Activated CD4-positive, alpha-beta memory T cell treated with anti-CD3 and anti-CD28 coated beads for 36 hours (primary cell): ENCODE results near the gene USP43. TPM values are rescaled to one million over a fixed set of nuclear protein-coding genes. Genes with fewer than 3 reads are reported as not detected.
A peak's percentile ranks its signal among the peaks of the same experiment; 100 is the strongest.
"Not testable (repeated sequence)": the region's sequence is repeated elsewhere in the genome, so short reads cannot be mapped to it uniquely, and the experiment has no call there.

Source experiments
- CTCF ChIA-PET: fragments of 350-600 bp; sonication (Branson Sonifier 250); formaldehyde crosslinking; loops from one replicate; lab custom pipeline; 2021; ENCODE audit warnings: antibody characterized with exemption, inconsistent platforms; lab: Charles Lee
- POLR2A ChIA-PET: fragments of 350-600 bp; sonication (Branson Sonifier 250); formaldehyde crosslinking; loops from one replicate; lab custom pipeline; 2021; ENCODE audit warnings: antibody characterized with exemption; lab: Charles Lee
- DNase-seq: peaks from one replicate; pipeline ENCODE4 v3.0.0-alpha.2; 2020
- H3K27ac Mint-ChIP-seq: one replicate; pipeline ENCODE4 v1.8.0; 2021; ENCODE audit warnings: mixed read lengths
- H3K27me3 Mint-ChIP-seq: one replicate; pipeline ENCODE4 v1.8.0; 2021; ENCODE audit warnings: mixed read lengths
- H3K36me3 Mint-ChIP-seq: one replicate; pipeline ENCODE4 v1.8.0; 2021; ENCODE audit warnings: mixed read lengths
- H3K4me1 Mint-ChIP-seq: one replicate; pipeline ENCODE4 v1.8.0; 2021; ENCODE audit warnings: low read depth, mixed read lengths
- H3K4me3 Mint-ChIP-seq: one replicate; pipeline ENCODE4 v1.8.0; 2021; ENCODE audit warnings: mild to moderate bottlenecking, mixed read lengths
- H3K9me3 Mint-ChIP-seq: one replicate; pipeline ENCODE4 v1.8.0; 2021; ENCODE audit warnings: mixed read lengths
- intact Hi-C: fragments of 100-400 bp; cut with micrococcal nuclease; formaldehyde crosslinking; loops from one replicate; pipeline ENCODE4 v1.15.1; 2023
- total RNA-seq, 2 experiments: library from RNA; stranded (reverse); gene quantifications; one replicate each; pipeline ENCODE4 v1.2.3, GENCODE V29; 2021

Gene USP43
- total RNA-seq, 2 experiments from 2014 or later: 0.34 to 0.50 TPM

- no peak for DNase-seq
- no peaks in the 10 kb centered on the region for H3K36me3 Mint-ChIP-seq
- H3K9me3 Mint-ChIP-seq: no peaks in the 10 kb centered on the region
- peaks cover 13% of the 10 kb centered on the region for H3K27me3 Mint-ChIP-seq
- CTCF ChIA-PET: interaction anchor here (1.3 kb wide), 1 partner anchor 60 kb away, joined by 3 read pairs; the partner anchor contains the start of gene CFAP52
- no peak overlapping the region for H3K4me3 Mint-ChIP-seq
- no peaks in the 10 kb centered on the region for H3K4me1 Mint-ChIP-seq
- no peak overlapping the region for H3K27ac Mint-ChIP-seq
- POLR2A ChIA-PET: no interaction called here
- intact Hi-C loops: no loop called here
Measured at GRCh38 chr17:9636501-9636900, 8.8 kb upstream of the USP43 start.

GRCh38 chr17:9640388-9640787 lies 4.9 kb upstream of the USP43 start:
- CTCF ChIA-PET: interaction anchor here (1.0 kb wide), 1 partner anchor 64 kb away, joined by 4 read pairs; the partner anchor contains the start of gene CFAP52
- intact Hi-C loops, H3K4me1 Mint-ChIP-seq, H3K9me3 Mint-ChIP-seq, DNase-seq, H3K27ac Mint-ChIP-seq, H3K36me3 Mint-ChIP-seq, H3K4me3 Mint-ChIP-seq, POLR2A ChIA-PET: not testable (repeated sequence)
- H3K27me3 Mint-ChIP-seq: peaks cover 34% of the 10 kb centered on the region

GRCh38 chr17:9643611-9644010 lies 1.7 kb upstream of the USP43 start:
- POLR2A ChIA-PET: no interaction called here
- H3K27me3 Mint-ChIP-seq: peaks cover 52% of the 10 kb centered on the region

GRCh38 chr17:9645851-9646545 lies 681 bp downstream of the USP43 start:
- POLR2A ChIA-PET: no interaction called here
- H3K4me1 Mint-ChIP-seq: peaks cover 7% of the 10 kb centered on the region
- no peak overlapping the region for H3K27ac Mint-ChIP-seq
- intact Hi-C loops: loop anchor here (2.0 kb wide), 1 partner anchor 31 kb away; no protein-coding TSS in a partner anchor
- H3K9me3 Mint-ChIP-seq: no peaks in the 10 kb centered on the region
- CTCF ChIA-PET: interaction anchor here (0.8 to 1.5 kb wide), 2 partner anchors 30 to 69 kb away, joined by 3 to 5 read pairs; partner anchors contain the start of gene CFAP52
- H3K4me3 Mint-ChIP-seq: peak overlapping the region; percentile 36
- DNase-seq: peak; percentile 47
- peaks cover 51% of the 10 kb centered on the region for H3K27me3 Mint-ChIP-seq
- no peaks in the 10 kb centered on the region for H3K36me3 Mint-ChIP-seq

More at GRCh38 chr17:9643611-9644010, 1.7 kb upstream of the USP43 start:
- H3K9me3 Mint-ChIP-seq: no peaks in the 10 kb centered on the region
- CTCF ChIA-PET: no interaction called here
- H3K4me3 Mint-ChIP-seq: no peak overlapping the region
- H3K4me1 Mint-ChIP-seq: peaks cover 7% of the 10 kb centered on the region
- DNase-seq: no peak
- intact Hi-C loops: loop anchor here (1.0 to 2.0 kb wide), 2 partner anchors 33 to 66 kb away; no protein-coding TSS in a partner anchor
- H3K27ac Mint-ChIP-seq: no peak overlapping the region
- H3K36me3 Mint-ChIP-seq: no peaks in the 10 kb centered on the region

GRCh38 chr17:9646546-9646885 lies 1.2 kb downstream of the USP43 start:
- peaks cover 7% of the 10 kb centered on the region for H3K4me1 Mint-ChIP-seq
- DNase-seq: no peak
- H3K9me3 Mint-ChIP-seq: no peaks in the 10 kb centered on the region
- no peaks in the 10 kb centered on the region for H3K36me3 Mint-ChIP-seq
- H3K27me3 Mint-ChIP-seq: peaks cover 53% of the 10 kb centered on the region
- ChIA-PET POLR2A (no interaction called here), CTCF (interaction anchor here (0.8 to 1.5 kb wide), 2 partner anchors 30 to 70 kb away, joined by 3 to 5 read pairs; partner anchors contain the start of gene CFAP52)
- intact Hi-C loops: no loop called here
- H3K27ac Mint-ChIP-seq: no peak overlapping the region
- H3K4me3 Mint-ChIP-seq: peak overlapping the region; percentile 36

GRCh38 chr17:9647014-9647413 lies 1.7 kb downstream of the USP43 start:
- no peak for DNase-seq
- CTCF ChIA-PET: no interaction called here
- H3K27ac Mint-ChIP-seq: no peak overlapping the region
- peaks cover 49% of the 10 kb centered on the region for H3K27me3 Mint-ChIP-seq
- POLR2A ChIA-PET: no interaction called here
- intact Hi-C loops: no loop called here
- H3K4me1 Mint-ChIP-seq: peaks cover 7% of the 10 kb centered on the region
- no peaks in the 10 kb centered on the region for H3K36me3 Mint-ChIP-seq
- no peaks in the 10 kb centered on the region for H3K9me3 Mint-ChIP-seq
- H3K4me3 Mint-ChIP-seq: no peak overlapping the region

GRCh38 chr17:9648521-9649110 lies 3.3 kb downstream of the USP43 start:
- Mint-ChIP-seq H3K4me3 (no peak overlapping the region), H3K4me1 (peaks cover 7% of the 10 kb centered on the region), H3K27ac (no peak overlapping the region), H3K9me3 (no peaks in the 10 kb centered on the region), H3K27me3 (peaks cover 45% of the 10 kb centered on the region), H3K36me3 (no peaks in the 10 kb centered on the region)
- ChIA-PET CTCF (interaction anchor here (1.4 kb wide), 1 partner anchor 72 kb away, joined by 3 read pairs; no protein-coding TSS in a partner anchor), POLR2A (no interaction called here)
- no peak for DNase-seq
- intact Hi-C loops: no loop called here

- Mint-ChIP-seq H3K4me3 (no peak overlapping the region), H3K9me3 (no peaks in the 10 kb centered on the region), H3K27ac (no peak overlapping the region), H3K4me1 (no peaks in the 10 kb centered on the region), H3K36me3 (no peaks in the 10 kb centered on the region), H3K27me3 (peaks cover 12% of the 10 kb centered on the region)
- intact Hi-C loops: no loop called here
- ChIA-PET CTCF (no interaction called here), POLR2A (no interaction called here)
- no peak for DNase-seq
Measured at GRCh38 chr17:9658593-9659211, 13.4 kb downstream of the USP43 start.

- no peak for DNase-seq
- Mint-ChIP-seq H3K9me3 (no peaks in the 10 kb centered on the region), H3K4me1 (no peaks in the 10 kb centered on the region), H3K27me3 (peaks cover 10% of the 10 kb centered on the region), H3K4me3 (no peak overlapping the region), H3K36me3 (no peaks in the 10 kb centered on the region), H3K27ac (no peak overlapping the region)
- ChIA-PET CTCF (no interaction called here), POLR2A (no interaction called here)
- intact Hi-C loops: no loop called here
Measured at GRCh38 chr17:9661027-9661426, 15.7 kb downstream of the USP43 start.

- H3K9me3 Mint-ChIP-seq, H3K4me3 Mint-ChIP-seq, H3K27ac Mint-ChIP-seq, intact Hi-C loops, DNase-seq, POLR2A ChIA-PET, H3K36me3 Mint-ChIP-seq, H3K27me3 Mint-ChIP-seq, CTCF ChIA-PET: not testable (repeated sequence)
- peaks cover 11% of the 10 kb centered on the region for H3K4me1 Mint-ChIP-seq
Measured at GRCh38 chr17:9663511-9663910, 18.2 kb downstream of the USP43 start.

- Mint-ChIP-seq H3K4me3 (no peak overlapping the region), H3K9me3 (no peaks in the 10 kb centered on the region), H3K36me3 (no peaks in the 10 kb centered on the region), H3K4me1 (peaks cover 11% of the 10 kb centered on the region), H3K27ac (no peak overlapping the region), H3K27me3 (peaks cover 26% of the 10 kb centered on the region)
- CTCF ChIA-PET: interaction anchor here (1.3 to 1.4 kb wide), 2 partner anchors 9 to 90 kb away, joined by 3 to 4 read pairs; partner anchors contain the start of gene CFAP52
- POLR2A ChIA-PET: no interaction called here
- intact Hi-C loops: no loop called here
- DNase-seq: peak; percentile 26
Measured at GRCh38 chr17:9666461-9667050, 21.2 kb downstream of the USP43 start.

GRCh38 chr17:9668517-9668916 lies 23.2 kb downstream of the USP43 start:
- H3K27ac Mint-ChIP-seq: no peak overlapping the region
- DNase-seq: no peak
- H3K9me3 Mint-ChIP-seq: no peaks in the 10 kb centered on the region
- POLR2A ChIA-PET: no interaction called here
- peaks cover 11% of the 10 kb centered on the region for H3K4me1 Mint-ChIP-seq
- no peak overlapping the region for H3K4me3 Mint-ChIP-seq
- CTCF ChIA-PET: no interaction called here
- peaks cover 26% of the 10 kb centered on the region for H3K27me3 Mint-ChIP-seq
- intact Hi-C loops: no loop called here
- H3K36me3 Mint-ChIP-seq: no peaks in the 10 kb centered on the region
